DMS53 treated with DMSO at 0.1 percent for 48 hours (cell line): ENCODE results near the gene HDGFL2.
A peak's percentile ranks its signal among the peaks of the same experiment; 100 is the strongest.

Source experiments
- DNase-seq: peaks from one replicate; lab custom pipeline; 2025; ENCODE audit not compliant: unreplicated experiment; lab: John Stamatoyannopoulos, UW

The HDGFL2 gene

GRCh38 chr19:4464815-4465581, 7.1 kb upstream of the HDGFL2 start:
- DNase-seq, result no peak

GRCh38 chr19:4467835-4468234, 4.3 kb upstream of the HDGFL2 start:
- DNase-seq, result no peak

GRCh38 chr19:4471403-4472173, 509 bp upstream of the HDGFL2 start:
- peak; percentile 100 for DNase-seq

GRCh38 chr19:4473011-4473762, 1.1 kb downstream of the HDGFL2 start:
- no peak for DNase-seq

- no peak for DNase-seq
These were observed 1.8 kb downstream of the HDGFL2 start for GRCh38 chr19:4473763-4474513.

GRCh38 chr19:4474514-4475022, 2.5 kb downstream of the HDGFL2 start:
- DNase-seq, result no peak

GRCh38 chr19:4477034-4477801, 5.1 kb downstream of the HDGFL2 start:
- DNase-seq, result no peak

GRCh38 chr19:4482721-4483364, 10.7 kb downstream of the HDGFL2 start:
- DNase-seq, result no peak

- DNase-seq, result no peak
These were observed 11.3 kb downstream of the HDGFL2 start for GRCh38 chr19:4483385-4483784.

- no peak for DNase-seq
These were observed 15.5 kb downstream of the HDGFL2 start for GRCh38 chr19:4487572-4487971.

- no peak for DNase-seq
These were observed 16.4 kb downstream of the HDGFL2 start for GRCh38 chr19:4488496-4488895.

- no peak for DNase-seq
These were observed 19.3 kb downstream of the HDGFL2 start for GRCh38 chr19:4491446-4491845.

GRCh38 chr19:4492337-4493103, 20.4 kb downstream of the HDGFL2 start:
- no peak for DNase-seq

- DNase-seq, result no peak
These were observed 21.2 kb downstream of the HDGFL2 start for GRCh38 chr19:4493104-4493928.

- no peak for DNase-seq
These were observed 22.0 kb downstream of the HDGFL2 start for GRCh38 chr19:4493929-4494690.

- no peak for DNase-seq
These were observed 22.6 kb downstream of the HDGFL2 start for GRCh38 chr19:4494691-4495064.

GRCh38 chr19:4495471-4495870, 23.4 kb downstream of the HDGFL2 start:
- DNase-seq, result no peak
